OCI-LY7 (cell line): ENCODE data around the gene ZMYND8.
"Not testable (repeated sequence)": the region's sequence is repeated elsewhere in the genome, so short reads cannot be mapped to it uniquely, and the experiment has no call there.

Source experiments
- EZH2phosphoT487 ChIP-seq: fragments of 200-600 bp; sonication (generic); IDR thresholded peaks from 2 replicates; pipeline ENCODE4 v1.6.1; 2018; ENCODE audit warnings: low read depth, borderline replicate concordance, mild to moderate bottlenecking, mixed run types, antibody characterized with exemption, low read length, moderate library complexity, mixed read lengths
- TF ChIP-seq, protein P1 (sequence below): fragments of 200-600 bp; sonication (generic); conservative IDR thresholded peaks from 2 replicates; pipeline ENCODE4 v1.5.1; 2014; ENCODE audit warnings: mild to moderate bottlenecking, antibody characterized with exemption, low read length, moderate library complexity, mixed read lengths

DNA sequence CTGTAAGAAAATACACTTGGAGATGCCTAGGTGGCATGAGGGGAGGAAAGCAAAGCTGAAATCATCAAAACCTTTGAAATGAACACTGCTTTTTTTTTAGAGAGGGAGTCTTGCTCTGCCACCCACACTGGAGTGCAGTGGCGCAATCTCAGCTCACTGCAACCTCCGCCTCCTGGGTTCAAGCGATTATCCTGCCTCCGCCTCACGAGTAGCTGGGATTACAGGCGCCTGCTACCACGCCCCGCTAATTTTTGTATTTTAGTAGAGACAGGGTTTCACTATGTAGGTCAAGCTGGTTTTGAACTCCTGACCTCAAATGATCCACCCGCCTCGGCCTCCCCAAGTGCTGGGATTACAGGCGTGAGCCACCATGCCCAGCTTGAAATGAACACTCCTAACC lies 111.3 kb downstream of the ZMYND8 start:
- TF ChIP-seq, protein P1, sequence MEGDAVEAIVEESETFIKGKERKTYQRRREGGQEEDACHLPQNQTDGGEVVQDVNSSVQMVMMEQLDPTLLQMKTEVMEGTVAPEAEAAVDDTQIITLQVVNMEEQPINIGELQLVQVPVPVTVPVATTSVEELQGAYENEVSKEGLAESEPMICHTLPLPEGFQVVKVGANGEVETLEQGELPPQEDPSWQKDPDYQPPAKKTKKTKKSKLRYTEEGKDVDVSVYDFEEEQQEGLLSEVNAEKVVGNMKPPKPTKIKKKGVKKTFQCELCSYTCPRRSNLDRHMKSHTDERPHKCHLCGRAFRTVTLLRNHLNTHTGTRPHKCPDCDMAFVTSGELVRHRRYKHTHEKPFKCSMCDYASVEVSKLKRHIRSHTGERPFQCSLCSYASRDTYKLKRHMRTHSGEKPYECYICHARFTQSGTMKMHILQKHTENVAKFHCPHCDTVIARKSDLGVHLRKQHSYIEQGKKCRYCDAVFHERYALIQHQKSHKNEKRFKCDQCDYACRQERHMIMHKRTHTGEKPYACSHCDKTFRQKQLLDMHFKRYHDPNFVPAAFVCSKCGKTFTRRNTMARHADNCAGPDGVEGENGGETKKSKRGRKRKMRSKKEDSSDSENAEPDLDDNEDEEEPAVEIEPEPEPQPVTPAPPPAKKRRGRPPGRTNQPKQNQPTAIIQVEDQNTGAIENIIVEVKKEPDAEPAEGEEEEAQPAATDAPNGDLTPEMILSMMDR = not testable (repeated sequence)
- TF ChIP-seq EZH2phosphoT487 = not testable (repeated sequence)
